ENCODE results near the gene PIP5K1A. TPM values are rescaled to one million over a fixed set of nuclear protein-coding genes. Genes with fewer than 3 reads are reported as not detected.

Gene PIP5K1A
- total RNA-seq, 4 donors from 2014 or later, result 46.7 to 78.2 (median 59.4) TPM

DNA sequence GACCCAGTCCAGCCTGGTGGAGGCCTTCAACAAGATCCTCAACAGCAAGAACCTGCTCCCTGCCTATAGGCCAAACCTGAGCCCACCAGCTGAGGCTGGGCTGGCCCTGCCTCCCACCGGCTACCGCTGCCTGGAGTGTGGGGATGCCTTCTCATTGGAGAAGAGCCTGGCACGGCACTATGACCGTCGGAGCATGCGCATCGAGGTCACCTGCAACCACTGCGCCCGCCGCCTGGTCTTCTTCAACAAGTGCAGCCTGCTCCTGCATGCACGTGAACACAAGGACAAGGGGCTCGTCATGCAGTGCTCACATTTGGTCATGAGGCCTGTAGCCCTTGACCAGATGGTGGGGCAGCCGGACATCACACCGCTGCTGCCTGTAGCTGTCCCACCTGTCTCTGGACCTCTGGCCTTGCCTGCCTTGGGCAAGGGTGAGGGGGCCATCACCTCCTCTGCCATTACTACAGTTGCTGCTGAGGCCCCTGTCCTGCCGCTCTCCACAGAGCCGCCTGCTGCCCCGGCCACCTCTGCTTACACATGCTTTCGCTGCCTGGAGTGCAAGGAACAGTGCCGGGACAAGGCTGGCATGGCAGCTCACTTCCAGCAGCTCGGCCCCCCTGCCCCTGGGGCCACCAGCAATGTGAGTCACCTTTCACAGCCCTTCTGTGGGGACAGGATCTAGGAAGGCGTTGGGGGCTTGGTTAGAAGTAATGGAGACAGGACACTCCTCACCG lies 89.6 kb downstream of the PIP5K1A start:
- peaks cover 0 to 42% (median 15%) of the 10 kb centered on the region in 4 donors for H3K36me3 ChIP-seq
- in situ Hi-C loops (cut with MboI; ENCODE audit: low pct_ligation_motif_present in 1 of 4, low pct_unique_long_range_greater_than_20kb in 1 of 4, low sequenced_read_pairs in 3 of 4), result no loop called here
- WGBS, 2 donors (ENCODE audit: low coverage in 1 of 2), result 93% methylated on average over 11 of the region's 22 CpGs; no CpG with 5 or more reads in 1 of the 2 donors

DNA sequence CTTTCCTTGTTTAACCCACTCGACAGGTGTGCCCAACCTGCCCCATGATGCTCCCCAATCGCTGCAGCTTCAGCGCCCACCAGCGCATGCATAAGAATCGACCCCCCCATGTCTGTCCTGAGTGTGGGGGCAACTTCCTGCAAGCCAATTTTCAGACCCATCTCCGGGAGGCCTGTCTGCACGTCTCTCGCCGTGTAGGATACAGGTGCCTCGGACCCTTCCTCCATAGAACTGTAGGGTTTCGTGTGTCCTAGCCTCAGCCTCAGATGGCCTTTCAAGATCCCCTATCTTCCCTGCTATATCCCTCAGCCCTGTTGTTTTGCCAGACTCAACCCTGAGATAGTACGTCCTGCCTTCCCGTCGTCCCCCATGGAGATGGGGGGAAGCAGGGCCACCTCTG lies 90.2 kb downstream of the PIP5K1A start:
- no peak overlapping the region for H3K4me3 ChIP-seq
- no peak for DNase-seq
- H3K9me3 ChIP-seq, result no peaks in the 10 kb centered on the region
- H3K36me3 ChIP-seq, result peaks cover 0 to 47% (median 15%) of the 10 kb centered on the region in 4 donors
- peaks cover 5 to 10% (median 9%) of the 10 kb centered on the region in 4 donors for H3K4me1 ChIP-seq
- no peak overlapping the region for H3K27ac ChIP-seq
- intact Hi-C loops (cut with DNase I; ENCODE audit: low total_unique reads), result no loop called here
- in situ Hi-C loops (cut with MboI; ENCODE audit: low pct_ligation_motif_present in 1 of 4, low pct_unique_long_range_greater_than_20kb in 1 of 4, low sequenced_read_pairs in 3 of 4), result no loop called here
- WGBS, 2 donors (ENCODE audit: low coverage in 1 of 2), result 94% methylated on average over 14 of the region's 14 CpGs; no CpG with 5 or more reads in 1 of the 2 donors
- H3K27me3 ChIP-seq, result no peaks in the 10 kb centered on the region
- no peak for TF ChIP-seq POLR2AphosphoS5 (IDR thresholded peaks at IDR 0.05)
- TF ChIP-seq POLR2A (IDR thresholded peaks at IDR 0.05), result no peak
- TF ChIP-seq, protein P1, sequence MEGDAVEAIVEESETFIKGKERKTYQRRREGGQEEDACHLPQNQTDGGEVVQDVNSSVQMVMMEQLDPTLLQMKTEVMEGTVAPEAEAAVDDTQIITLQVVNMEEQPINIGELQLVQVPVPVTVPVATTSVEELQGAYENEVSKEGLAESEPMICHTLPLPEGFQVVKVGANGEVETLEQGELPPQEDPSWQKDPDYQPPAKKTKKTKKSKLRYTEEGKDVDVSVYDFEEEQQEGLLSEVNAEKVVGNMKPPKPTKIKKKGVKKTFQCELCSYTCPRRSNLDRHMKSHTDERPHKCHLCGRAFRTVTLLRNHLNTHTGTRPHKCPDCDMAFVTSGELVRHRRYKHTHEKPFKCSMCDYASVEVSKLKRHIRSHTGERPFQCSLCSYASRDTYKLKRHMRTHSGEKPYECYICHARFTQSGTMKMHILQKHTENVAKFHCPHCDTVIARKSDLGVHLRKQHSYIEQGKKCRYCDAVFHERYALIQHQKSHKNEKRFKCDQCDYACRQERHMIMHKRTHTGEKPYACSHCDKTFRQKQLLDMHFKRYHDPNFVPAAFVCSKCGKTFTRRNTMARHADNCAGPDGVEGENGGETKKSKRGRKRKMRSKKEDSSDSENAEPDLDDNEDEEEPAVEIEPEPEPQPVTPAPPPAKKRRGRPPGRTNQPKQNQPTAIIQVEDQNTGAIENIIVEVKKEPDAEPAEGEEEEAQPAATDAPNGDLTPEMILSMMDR (IDR thresholded peaks at IDR 0.05), result no peak
- TF ChIP-seq EP300 (IDR thresholded peaks at IDR 0.05; ENCODE audit: low read depth), result no peak

More for the DNA sequence above, 89.6 kb downstream of the PIP5K1A start:
- H3K4me3 ChIP-seq, result no peak overlapping the region
- intact Hi-C loops (cut with DNase I; ENCODE audit: low total_unique reads), result no loop called here
- H3K27ac ChIP-seq, result no peak overlapping the region
- H3K27me3 ChIP-seq, result no peaks in the 10 kb centered on the region
- DNase-seq, result no peak
- peaks cover 5 to 16% (median 15%) of the 10 kb centered on the region in 4 donors for H3K4me1 ChIP-seq
- TF ChIP-seq, protein P1 (IDR thresholded peaks at IDR 0.05), result no peak
- TF ChIP-seq POLR2A (IDR thresholded peaks at IDR 0.05) (no peak), POLR2AphosphoS5 (IDR thresholded peaks at IDR 0.05) (no peak), EP300 (IDR thresholded peaks at IDR 0.05; ENCODE audit: low read depth) (no peak)
- no peaks in the 10 kb centered on the region for H3K9me3 ChIP-seq

DNA sequence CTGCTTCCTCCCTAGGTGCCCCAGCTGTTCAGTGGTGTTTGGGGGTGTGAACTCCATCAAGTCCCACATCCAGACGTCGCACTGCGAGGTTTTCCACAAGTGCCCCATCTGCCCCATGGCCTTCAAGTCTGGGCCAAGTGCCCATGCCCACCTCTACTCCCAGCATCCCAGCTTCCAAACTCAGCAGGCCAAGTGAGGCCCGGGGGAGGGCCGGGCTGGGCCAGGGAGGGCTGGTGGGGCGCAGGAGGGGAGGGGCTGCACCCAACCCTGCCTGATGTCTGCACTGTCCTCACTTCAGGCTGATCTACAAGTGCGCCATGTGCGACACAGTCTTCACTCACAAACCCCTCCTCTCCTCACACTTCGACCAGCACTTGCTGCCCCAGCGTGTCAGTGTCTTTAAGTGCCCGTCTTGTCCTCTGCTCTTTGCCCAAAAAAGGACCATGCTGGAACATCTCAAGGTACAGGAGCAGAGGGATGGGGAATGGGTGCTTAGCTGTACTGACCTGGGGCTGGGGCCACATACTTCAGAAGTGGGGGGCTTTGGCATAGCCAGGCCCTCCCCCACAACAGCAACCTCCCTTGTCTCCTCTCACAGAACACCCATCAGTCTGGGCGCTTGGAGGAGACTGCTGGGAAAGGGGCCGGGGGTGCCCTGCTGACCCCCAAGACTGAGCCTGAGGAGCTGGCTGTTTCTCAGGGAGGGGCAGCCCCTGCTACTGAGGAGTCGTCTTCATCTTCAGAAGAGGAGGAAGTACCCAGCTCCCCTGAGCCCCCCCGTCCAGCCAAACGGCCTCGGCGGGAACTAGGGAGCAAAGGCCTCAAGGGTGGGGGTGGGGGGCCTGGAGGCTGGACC lies 91.0 kb downstream of the PIP5K1A start:
- WGBS, 2 donors (ENCODE audit: low coverage in 1 of 2), result 78% methylated on average over 16 of the region's 18 CpGs; no CpG with 5 or more reads in 1 of the 2 donors
- no peaks in the 10 kb centered on the region for H3K9me3 ChIP-seq
- DNase-seq, result no peak
- no peaks in the 10 kb centered on the region for H3K27me3 ChIP-seq
- intact Hi-C loops (cut with DNase I; ENCODE audit: low total_unique reads) (no loop called here), in situ Hi-C loops (cut with MboI; ENCODE audit: low pct_ligation_motif_present in 1 of 4, low pct_unique_long_range_greater_than_20kb in 1 of 4, low sequenced_read_pairs in 3 of 4) (no loop called here)
- H3K27ac ChIP-seq, result no peak overlapping the region
- peaks cover 0 to 55% (median 19%) of the 10 kb centered on the region in 4 donors for H3K36me3 ChIP-seq
- H3K4me1 ChIP-seq, result peaks cover 0 to 2% (median 1%) of the 10 kb centered on the region in 4 donors
- H3K4me3 ChIP-seq, result no peak overlapping the region
- TF ChIP-seq EP300 (IDR thresholded peaks at IDR 0.05; ENCODE audit: low read depth) (no peak), POLR2AphosphoS5 (IDR thresholded peaks at IDR 0.05) (no peak), POLR2A (IDR thresholded peaks at IDR 0.05) (no peak)
- TF ChIP-seq, protein P1 (IDR thresholded peaks at IDR 0.05), result no peak
